Limb (tissue), 2 donors: ENCODE results near the gene SERPINC1.
"Not testable (repeated sequence)": the region's sequence is repeated elsewhere in the genome, so short reads cannot be mapped to it uniquely, and the experiment has no call there.

Experiments used
- DNase-seq, 2 donors: peaks; one replicate each; pipeline ENCODE4 v3.0.0-alpha.2; 2016; ENCODE audit errors: extremely low spot score in 2 of 2

Gene SERPINC1

GRCh38 chr1:173917149-173917548, at the start of gene SERPINC1:
Gene SERPINC1 (minus strand): TSS chr1:173917327. CDS start chr1:173917259, 68 bp downstream.
- DNase-seq = no peak

- not testable (repeated sequence) for DNase-seq
Observed at GRCh38 chr1:173965896-173966295, 48.8 kb upstream of the SERPINC1 start.

GRCh38 chr1:173963477-173963876, 46.4 kb upstream of the SERPINC1 start:
- no peak for DNase-seq

DNA sequence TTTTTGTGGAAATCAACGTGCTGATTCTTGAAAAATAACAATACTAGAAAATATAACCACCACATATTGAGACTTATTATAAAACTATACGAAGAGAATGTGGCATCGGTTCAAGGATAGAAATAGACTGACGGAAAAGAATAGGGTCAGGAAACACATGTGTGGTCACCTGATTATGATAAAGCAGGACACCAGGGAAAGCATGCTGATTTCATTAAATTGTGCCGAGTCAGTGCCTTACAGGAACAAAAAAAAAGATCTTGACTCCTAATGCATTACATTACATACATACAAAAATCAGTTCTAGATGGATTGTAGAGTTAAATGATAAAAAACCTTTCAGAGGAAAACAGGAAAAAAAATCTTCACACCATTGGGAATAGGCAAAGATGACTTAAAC, 43.5 kb upstream of the SERPINC1 start:
- DNase-seq = no peak

DNA sequence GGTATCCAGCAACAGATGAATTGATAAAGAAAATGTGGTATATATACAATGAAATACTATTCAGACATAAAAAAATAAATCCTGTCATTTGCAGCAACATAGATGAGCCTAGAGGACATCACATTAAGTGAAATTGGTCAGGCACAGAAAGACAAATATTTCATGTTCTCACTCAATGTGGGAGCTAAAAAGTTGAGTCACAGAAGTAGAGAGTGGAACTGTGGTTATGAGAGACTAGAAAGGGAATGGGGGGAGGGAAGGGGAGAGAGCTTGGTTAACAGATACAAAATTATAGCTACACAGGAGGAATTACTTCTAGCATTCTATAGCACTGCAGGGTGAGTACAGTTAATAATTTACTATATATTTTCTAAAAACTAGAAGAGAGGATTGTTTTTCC, 37.1 kb upstream of the SERPINC1 start:
- DNase-seq = no peak

DNA sequence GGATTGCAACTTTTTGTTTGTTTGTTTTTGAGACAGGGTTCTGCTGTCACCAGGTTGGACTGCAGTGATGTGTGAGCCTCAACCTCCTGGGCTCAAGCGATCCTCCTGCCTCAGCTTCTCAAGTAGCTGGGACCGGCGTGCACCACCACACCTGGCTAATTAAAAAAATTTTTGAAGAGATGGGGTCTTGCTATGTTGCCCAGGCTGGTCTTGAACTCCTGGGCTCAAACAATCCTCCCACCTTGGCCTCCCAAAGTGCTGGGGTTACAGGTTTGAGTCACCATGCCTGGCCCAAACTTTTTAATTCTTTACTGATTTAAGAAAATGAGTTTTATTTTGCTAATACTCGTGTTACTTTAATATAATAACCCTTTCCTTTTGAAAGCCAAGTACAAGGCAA, 31.5 kb upstream of the SERPINC1 start:
- no peak for DNase-seq

- DNase-seq = no peak
Observed at GRCh38 chr1:173946380-173946921, 29.3 kb upstream of the SERPINC1 start.

DNA sequence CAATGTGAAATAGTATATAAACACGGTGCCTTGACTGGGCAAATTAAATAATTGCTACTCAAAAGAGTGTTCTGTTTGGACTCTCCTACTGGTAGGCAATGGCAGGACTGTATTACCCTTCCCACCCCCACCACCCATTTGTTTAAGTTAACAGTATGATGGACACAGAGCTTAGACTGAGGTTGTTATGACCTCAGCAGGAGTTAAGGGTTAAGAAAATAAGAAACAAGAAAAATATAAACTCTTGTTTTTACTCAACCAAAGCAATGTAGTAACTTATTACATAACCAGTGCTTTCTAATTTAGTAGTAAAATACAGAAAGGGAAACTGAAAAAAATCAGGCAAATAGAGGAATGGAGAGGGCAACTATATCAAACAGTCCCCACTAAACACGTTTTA, 19.9 kb upstream of the SERPINC1 start:
- DNase-seq = no peak

- DNase-seq = no peak
Observed at GRCh38 chr1:173934440-173934839, 17.3 kb upstream of the SERPINC1 start.

- not testable (repeated sequence) for DNase-seq
Observed at GRCh38 chr1:173930541-173930940, 13.4 kb upstream of the SERPINC1 start.

GRCh38 chr1:173925306-173926242, 8.4 kb upstream of the SERPINC1 start:
- no peak for DNase-seq

DNA sequence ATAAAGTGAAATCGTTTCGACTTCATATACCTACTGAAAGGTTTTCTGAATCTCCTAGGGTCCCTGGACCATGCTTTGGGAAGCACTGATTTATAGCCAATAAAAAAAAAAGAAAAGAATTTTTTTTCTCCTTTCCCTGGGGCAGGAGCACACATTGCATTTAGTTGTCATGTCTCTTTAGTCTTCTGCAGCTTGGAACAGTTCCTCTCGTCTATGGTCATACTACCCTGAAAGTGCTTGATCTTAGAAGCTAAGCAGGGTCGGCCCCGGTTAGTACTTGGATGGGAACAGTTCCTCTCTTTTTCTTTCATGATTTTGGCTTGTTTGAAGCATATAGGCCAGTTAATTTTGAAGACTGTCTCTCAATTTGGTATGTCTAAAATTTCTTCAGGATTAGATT, 3.7 kb upstream of the SERPINC1 start:
- no peak for DNase-seq

DNA sequence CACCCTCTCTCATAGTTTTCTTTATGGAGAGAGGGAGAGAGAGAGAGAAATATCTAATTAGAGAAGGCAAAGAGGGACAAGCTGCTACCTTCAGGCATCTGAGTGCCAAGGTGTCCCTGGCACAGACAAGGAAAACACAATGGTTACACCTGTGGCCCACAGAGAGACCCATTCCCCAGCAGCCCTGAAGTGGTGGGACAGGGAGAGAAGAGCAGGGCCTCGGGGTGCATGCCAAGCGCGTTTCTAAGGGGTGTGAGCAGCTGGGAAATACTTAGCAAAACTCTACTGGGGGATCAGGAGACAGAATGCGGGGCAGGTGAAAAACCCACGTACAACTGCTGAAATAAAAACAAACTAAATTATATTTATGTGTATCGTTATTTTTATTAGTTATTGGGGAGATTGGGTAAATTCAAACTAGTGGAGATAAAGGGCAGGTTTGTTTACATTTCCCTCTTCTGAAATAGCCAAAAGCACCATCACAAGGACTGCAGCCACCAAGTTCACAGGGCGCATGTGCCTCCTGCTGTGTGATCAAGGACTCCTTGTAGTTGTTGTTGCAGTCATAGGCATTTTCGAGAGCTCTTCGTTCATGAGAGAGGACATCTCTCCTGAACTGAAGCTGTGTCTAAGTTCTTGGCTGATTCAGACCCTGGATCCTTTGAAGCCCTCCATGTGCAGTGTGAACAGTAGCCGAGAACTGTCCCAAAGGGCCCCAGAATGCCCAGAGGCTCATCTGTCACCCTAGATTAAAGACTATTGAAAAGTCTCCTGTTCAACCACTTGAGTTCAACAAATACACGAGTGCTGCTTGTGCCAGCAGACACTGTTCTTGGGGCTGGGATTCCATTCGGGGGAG, 737 bp upstream of the SERPINC1 start:
- DNase-seq = no peak

DNA sequence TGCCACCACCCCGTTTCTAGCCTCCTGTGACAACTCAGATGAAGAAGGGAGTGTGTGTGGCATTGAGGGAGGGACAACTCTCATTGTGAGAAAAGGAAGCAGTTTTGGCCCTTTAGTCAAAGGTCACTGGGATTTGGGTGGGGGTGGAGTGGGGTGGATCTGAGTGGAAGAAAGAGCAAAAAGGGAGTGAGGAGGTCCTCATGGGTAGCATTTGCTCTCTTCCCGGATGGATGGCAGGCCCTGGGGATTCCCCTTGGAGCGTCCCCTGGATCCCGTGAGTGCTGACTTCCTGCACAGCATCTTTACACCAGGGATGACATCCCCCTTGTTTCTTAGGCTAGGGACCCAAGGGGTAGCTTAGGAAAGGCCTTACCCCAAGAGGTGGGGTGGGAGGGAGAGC, 460 bp downstream of the SERPINC1 start:
- DNase-seq = no peak

GRCh38 chr1:173915596-173915995, 1.5 kb downstream of the SERPINC1 start:
- no peak for DNase-seq

GRCh38 chr1:173914366-173914871, 2.7 kb downstream of the SERPINC1 start:
- DNase-seq = no peak

- no peak for DNase-seq
Observed at GRCh38 chr1:173913111-173913510, 4.0 kb downstream of the SERPINC1 start.

DNA sequence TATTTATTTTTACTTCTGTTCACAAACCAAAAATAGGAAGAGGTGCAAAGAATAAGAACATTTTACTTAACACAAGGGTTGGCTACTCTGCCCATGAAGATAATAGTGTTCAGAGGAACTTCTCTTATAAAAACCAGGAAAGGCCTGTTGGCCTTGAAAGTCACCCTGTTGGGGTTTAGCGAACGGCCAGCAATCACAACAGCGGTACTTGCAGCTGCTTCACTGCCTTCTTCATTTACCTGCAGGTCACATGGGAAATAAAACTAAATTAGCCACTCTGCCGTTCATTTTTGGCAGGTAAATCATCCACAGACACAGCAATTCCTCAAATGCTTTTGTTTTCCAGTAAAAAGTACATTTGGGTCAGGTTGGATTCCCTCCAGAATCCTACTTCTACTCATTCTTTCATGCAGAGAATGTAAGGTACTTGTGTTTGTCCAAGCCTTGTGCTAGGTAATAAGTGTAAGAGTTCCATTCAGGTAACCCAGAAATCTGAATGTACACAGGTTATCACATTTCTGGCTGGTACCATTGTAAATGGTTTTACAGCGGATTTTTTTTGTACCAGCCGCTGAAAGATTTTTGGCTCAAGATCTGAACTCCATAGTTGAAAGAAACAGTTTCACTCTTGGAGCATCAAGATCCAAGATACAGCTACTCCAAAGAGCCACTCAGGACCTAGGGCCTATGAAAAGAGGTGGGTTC, 13.1 kb downstream of the SERPINC1 start:
- no peak for DNase-seq

DNA sequence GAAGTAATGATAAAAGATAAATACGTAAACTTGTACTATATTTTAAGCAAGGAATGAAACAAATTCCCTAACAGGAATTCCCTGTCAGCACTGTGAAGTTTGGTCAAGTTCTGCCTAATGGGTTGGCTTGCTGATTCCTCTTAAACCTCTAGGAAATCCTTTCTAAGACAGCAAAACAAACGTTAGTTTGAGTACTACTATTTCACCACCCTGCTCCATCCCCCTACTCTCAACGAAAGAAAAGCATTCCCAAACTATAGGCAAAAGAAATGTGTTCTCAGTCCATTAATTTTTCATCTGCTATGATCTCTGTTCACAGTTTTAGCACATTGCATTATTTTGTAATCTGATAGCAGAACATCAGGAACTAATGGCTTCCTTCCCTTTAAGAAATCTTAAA, 16.1 kb downstream of the SERPINC1 start:
- DNase-seq = no peak

DNA sequence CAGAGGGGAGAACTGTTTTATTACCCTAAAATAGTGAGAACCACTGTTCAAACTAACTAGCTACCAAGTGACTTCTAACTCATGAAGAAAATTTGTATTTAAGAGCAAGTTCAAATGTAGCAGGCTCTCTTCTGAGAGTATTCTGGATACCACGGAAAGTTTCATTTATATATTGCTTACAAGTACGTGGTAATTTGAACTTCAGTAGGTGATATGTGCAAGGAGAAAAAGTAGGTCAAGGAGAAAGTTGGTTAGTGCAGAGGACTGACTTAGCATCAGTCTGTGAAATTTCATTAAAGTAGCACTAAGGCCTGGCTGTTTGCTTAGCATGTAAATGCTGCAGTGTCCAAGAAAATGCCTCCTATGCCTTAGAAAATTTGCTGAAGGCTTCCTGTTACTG, 16.7 kb downstream of the SERPINC1 start:
- DNase-seq = no peak

GRCh38 chr1:173894189-173894588, 22.9 kb downstream of the SERPINC1 start:
- no peak for DNase-seq
